Left forelimb (tissue), 1 donor: Measurements from ENCODE around the gene SCARF1.

Source experiments
- DNase-seq: peaks from one replicate; pipeline ENCODE4 v3.0.0-alpha.2; 2018; ENCODE audit warnings: low spot score

The SCARF1 gene

GRCh38 chr17:1627982-1628855 lies 17.3 kb downstream of the SCARF1 start, which contains the start of gene SLC43A2:
Gene SLC43A2 (minus strand): TSS chr17:1628834. CDS start chr17:1627874, 960 bp downstream.
- peak; percentile 87 for DNase-seq

- DNase-seq, result peak; percentile 54
These were observed 18.1 kb downstream of the SCARF1 start for GRCh38 chr17:1627182-1627981.

- DNase-seq, result no peak
These were observed 19.2 kb downstream of the SCARF1 start for GRCh38 chr17:1626333-1626732.

GRCh38 chr17:1625581-1625980 lies 20.0 kb downstream of the SCARF1 start:
- DNase-seq, result no peak

- no peak for DNase-seq
These were observed 20.5 kb downstream of the SCARF1 start for GRCh38 chr17:1625053-1625452.

- DNase-seq, result no peak
These were observed 20.9 kb downstream of the SCARF1 start for GRCh38 chr17:1624650-1625049.

- DNase-seq, result no peak
These were observed 22.4 kb downstream of the SCARF1 start for GRCh38 chr17:1623057-1623630.

- no peak for DNase-seq
These were observed 24.1 kb downstream of the SCARF1 start for GRCh38 chr17:1621273-1621954.

- DNase-seq, result no peak
These were observed 25.0 kb downstream of the SCARF1 start for GRCh38 chr17:1620486-1620885.

GRCh38 chr17:1617620-1618174 lies 27.8 kb downstream of the SCARF1 start:
- DNase-seq, result no peak

GRCh38 chr17:1616101-1616500 lies 29.4 kb downstream of the SCARF1 start:
- DNase-seq, result no peak

GRCh38 chr17:1612400-1612799 lies 33.1 kb downstream of the SCARF1 start:
- no peak for DNase-seq

GRCh38 chr17:1611715-1612114 lies 33.8 kb downstream of the SCARF1 start:
- no peak for DNase-seq

GRCh38 chr17:1608676-1609075 lies 36.9 kb downstream of the SCARF1 start:
- no peak for DNase-seq

- DNase-seq, result no peak
These were observed 37.6 kb downstream of the SCARF1 start for GRCh38 chr17:1607971-1608320.

GRCh38 chr17:1606352-1606985 lies 39.1 kb downstream of the SCARF1 start:
- DNase-seq, result no peak

GRCh38 chr17:1605681-1606351 lies 39.7 kb downstream of the SCARF1 start:
- no peak for DNase-seq

GRCh38 chr17:1604831-1605528 lies 40.6 kb downstream of the SCARF1 start:
- no peak for DNase-seq

GRCh38 chr17:1601571-1601970 lies 44.0 kb downstream of the SCARF1 start:
- no peak for DNase-seq
